ENCODE data around the gene CXCR5. TPM values are rescaled to one million over a fixed set of nuclear protein-coding genes. Genes with fewer than 3 reads are reported as not detected.

Gene CXCR5
- total RNA-seq, 1 experiment from 2014 or later, result not detected

DNA sequence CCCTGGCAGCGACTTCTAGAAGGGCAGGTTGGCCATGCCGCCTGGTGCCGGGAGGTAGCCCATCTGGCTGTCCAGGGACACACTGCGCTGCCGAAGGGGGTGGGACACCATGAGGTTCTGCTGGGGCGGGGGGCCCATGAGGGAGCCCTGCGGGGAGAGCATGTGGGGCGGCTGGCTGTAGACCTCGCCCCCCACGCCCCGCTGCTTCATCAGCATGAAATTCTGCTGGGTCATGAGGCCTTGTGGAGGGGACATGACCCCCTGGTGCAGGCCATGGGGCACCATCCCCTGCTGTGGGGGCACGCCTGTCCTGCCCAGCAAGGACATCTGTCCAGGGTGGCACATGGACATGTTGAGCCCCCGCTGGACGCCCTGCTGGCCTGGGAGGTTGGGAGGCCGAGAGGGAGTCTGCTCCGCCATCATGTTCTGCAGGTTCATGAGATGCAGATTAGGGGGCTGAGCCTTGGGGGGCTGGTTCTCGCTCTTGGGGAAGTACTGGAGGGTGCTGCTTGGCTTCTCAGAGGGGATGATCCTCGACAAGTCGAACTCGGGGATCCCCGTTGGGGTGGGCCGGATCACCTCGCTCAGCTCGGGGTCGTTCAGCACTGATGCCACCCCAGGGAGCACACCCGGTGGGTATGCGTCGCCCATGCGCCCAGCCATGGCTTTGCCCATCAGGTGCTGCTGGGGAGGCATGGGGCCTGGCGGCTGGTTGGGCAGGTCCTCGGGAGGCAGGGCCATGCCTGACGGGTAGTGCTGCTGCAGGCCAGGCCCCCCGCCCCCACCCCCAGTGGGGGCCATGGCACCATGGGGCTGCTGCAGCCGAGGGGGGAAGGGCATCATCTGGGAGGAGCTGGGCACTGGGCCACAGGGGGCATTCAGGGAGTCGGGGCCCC is 15.0 kb downstream of the CXCR5 start:
- no peak for DNase-seq (ENCODE audit: low spot score)

- DNase-seq (ENCODE audit: low spot score), result no peak
These were observed 15.6 kb downstream of the CXCR5 start for GRCh38 chr11:118899296-118899688.

DNA sequence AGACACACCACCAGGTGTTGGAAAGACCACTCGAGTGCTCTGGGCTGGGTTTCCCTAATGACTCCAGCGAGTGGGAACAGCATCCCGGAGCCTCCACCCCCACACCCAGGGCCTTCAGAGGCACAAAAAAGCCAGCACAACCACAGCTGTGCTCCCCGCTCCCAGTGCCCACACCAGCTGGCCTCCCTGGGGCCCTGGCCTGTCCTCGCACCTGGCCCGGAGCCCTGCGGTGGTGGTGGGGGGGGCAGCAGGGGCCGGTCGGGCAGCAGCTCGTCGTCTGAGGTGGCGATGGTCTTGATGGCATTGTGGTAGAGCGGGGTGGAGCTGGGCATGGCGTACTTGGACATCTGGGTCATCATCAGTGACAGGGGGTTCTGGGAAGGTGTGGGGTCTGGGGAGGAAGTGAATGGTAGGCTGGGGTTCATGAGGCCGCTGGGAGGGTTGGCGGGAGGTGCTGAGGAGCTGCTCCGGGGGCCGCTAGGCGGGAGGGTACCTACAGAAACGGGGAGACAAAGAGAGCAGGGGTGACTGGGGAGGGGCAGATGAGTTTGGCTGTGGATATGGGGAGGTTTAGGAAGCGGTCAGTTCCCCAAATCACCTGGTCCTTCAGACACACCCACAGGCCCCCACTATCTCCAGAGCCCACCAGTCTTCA is 16.1 kb downstream of the CXCR5 start:
- DNase-seq (ENCODE audit: low spot score), result no peak

DNA sequence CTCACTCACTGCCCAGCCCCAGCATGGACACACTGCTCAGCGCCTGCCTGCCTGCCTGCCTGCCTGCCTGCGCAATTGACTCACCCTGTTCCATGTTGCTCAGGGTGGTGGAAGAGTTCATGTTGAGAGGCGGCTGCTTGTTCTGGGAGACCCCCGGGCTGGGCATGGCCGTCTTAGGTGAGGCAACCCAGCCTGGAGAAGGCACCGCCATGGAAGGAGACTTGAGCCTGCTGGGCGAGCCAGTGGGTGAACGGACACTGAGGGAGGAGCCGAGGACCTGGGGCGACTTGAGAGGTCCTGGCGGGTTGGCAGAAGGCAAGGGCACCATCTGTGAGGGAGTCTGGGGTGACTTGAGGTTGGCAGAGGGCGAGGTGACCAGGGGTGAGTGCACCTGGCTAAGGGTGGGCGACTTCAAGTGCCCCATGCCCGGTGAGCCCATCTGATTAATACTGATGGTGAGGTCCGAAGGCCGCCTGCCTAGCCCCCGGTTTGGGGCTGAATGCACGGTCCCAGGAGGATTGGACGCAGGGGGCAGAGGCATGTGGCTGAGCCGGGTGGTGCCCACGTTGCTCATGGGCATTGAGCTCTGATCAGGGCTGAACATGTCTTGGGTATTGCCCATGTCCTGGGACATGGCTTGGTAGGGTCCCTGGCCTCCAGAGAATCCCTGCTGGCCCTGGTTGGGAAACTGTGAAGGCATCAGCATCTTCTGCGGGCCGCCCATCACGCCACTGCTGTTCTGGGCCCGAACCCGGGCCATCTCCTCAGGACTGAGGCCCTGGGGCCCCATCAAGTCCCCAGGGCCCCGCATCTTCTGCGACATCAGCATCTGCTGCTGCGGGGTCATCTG is 17.1 kb downstream of the CXCR5 start:
- no peak for DNase-seq (ENCODE audit: low spot score)

GRCh38 chr11:118901494-118902335 is 18.0 kb downstream of the CXCR5 start:
- no peak for DNase-seq (ENCODE audit: low spot score)

DNA sequence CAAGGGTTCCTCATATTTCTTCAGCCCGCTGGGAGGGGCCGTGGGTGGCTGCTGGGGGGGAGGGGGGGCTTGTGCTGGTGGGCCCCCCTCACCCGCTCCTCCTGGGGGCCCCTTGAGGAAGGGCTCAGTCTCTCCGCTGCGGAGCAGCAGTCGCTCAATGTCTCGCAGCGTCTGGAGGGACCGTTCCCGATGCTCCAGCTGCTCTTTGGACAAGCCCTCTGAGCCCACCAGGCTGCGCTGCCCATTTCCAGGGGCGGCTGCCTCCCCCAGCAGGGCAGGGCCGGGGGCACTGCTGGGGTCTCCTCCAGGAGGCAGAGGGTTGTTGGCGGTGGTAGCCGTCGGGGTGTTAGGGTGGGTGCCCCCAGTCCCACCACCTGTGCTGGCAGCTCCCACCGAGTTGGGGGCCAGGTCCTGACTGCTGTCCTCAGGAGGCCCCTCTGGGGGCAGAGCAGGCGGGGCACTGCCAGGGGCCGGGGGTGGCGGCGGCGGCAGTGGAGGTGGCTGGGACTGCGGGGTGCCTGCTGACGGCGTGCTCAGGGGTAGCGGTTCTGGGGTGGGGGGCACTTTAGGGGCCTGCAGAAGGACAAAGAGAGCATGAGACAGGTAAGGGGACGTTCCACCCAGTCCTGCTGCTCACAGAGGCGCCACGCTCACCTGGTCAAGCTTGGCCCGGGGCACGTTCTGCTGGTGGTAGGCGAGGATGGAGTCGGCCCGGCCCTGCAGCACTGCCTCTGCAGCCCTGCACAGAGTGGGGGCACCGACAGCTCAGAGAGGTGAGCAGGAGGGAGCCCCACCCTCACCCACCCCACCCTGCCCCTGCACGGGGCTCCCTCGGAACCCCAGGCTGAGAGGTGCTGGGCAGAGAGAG is 18.9 kb downstream of the CXCR5 start:
- no peak for DNase-seq (ENCODE audit: low spot score)

DNA sequence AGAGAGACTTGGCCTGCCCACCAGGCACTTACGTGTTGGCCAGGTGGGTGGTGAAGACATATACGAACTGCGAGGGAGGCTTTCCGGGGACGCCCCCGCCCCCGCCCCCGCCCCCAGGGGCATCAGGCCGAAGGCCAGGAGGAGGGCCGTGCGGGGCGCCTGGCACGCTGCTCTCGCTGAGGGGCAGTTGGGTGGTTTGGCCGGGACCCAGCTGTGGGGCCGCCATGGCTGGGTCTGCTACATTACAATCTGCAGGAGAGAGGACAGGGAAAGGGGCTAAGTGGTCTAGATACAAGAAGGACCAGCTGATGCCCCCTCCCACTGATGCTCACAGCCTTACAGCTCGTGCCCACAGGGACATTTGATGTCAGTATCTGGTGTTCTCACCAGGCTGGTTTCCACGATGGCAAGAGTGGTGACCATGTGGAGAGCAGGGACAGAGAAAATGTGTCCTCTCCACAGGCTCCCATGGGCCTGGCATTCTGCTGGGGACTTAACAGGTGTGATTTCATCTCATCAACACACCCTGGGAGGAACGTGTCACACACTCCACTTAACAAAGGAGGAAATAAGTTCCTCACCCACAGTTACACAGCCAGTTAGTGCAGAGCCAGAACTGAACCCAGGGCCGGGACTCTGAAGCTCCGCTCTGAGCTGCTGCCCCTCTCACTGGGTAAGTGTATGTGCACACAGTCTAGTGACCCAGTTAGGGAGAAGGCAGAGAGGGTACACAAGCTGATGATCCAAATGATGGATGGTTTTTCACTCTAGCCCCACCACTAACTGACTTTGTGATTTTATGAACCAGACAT is 19.7 kb downstream of the CXCR5 start:
- DNase-seq (ENCODE audit: low spot score), result no peak

- DNase-seq (ENCODE audit: low spot score), result peak; percentile 64
These were observed 23.7 kb downstream of the CXCR5 start for GRCh38 chr11:118907051-118908042.

GRCh38 chr11:118908264-118908663 is 24.6 kb downstream of the CXCR5 start:
- no peak for DNase-seq (ENCODE audit: low spot score)

GRCh38 chr11:118908901-118909618 is 25.4 kb downstream of the CXCR5 start:
- peak; percentile 80 for DNase-seq (ENCODE audit: low spot score)

GRCh38 chr11:118909619-118910308 is 26.1 kb downstream of the CXCR5 start:
- no peak for DNase-seq (ENCODE audit: low spot score)

DNA sequence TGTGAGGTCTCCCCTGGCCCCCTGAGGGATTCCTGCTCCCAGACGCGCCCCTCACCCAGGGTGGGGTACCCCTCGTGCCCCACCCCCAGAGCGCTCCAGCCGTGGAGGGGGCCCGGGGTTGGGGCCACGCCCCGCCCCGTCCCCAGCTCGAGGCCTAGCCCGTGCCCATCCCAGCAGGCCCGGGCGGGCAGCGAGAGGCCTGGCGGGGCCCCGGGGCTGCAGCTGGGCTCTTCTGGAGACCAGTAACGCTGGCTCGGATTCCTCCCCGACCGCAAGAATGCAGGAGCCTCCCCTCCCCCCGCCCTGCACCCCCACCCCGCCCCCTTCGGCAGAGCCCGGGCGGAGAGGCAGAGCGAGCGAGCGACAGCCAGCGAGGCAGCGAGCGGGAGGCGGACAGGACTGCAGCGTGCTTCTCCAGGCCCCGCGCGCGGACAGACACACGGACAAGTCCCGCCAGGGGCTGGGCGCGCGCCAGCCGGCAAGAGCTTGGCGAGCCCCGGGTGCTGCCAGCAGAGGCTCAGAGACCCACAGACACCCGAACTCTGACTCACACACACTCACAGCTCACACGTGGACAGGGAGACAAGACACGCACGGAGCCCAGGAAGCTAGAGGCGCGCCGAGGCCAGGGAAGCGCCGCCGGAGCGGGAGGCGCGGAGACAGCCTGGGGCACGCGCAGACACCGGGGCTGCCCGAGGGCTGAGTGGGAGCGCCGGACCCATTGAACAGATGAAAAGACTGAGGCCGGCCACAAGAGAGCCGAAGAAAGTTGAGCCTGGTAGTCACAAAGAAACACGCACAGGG is 26.8 kb downstream of the CXCR5 start:
- DNase-seq (ENCODE audit: low spot score), result peak; percentile 80

- peak; percentile 66 for DNase-seq (ENCODE audit: low spot score)
These were observed 27.6 kb downstream of the CXCR5 start for GRCh38 chr11:118911113-118911879.

DNA sequence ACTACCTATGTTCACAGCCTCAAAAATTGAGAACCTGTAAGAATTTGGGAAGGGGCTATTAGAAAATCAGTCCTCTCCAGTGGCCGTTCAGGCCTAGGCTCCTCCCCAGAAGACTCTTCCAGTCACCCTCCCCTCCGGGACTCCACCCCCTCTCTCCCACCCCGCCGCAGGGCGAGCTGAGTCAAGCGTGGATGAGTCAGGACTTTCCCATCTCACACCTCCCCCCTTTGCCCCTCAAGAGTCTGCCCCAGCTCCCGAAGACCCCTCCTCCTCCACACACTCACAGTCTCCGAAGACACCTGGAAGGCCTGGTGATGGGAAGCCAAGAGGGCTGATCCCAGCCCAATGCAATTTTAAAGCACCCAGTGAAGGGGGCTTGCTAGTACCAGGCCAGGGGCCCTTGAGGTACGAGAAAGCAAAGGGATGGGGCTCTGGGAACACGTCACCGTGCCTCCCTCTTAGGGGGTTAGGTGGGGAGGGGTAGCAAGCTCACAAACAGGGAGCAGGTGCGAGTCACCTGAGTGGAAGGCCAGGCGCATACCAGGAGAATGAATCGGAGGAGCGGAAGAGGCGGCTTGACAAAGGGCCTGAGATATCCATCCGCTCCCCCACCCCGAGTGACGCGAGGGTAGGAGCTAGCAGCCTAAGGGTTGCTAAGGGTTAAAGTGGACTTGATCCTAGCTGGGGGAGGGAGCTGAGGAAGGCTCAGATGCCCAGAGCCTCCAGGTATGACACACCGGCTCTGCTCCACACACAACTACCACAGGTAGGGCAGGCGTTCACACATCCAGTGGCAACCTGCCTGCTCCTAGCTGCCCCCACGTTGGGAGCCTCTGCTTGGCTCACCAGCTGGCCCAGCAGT is 28.4 kb downstream of the CXCR5 start:
- DNase-seq (ENCODE audit: low spot score), result peak; percentile 88

All from H4 (cell line).